ENCODE results near the gene MAGEA2.
"Not testable (repeated sequence)": the region's sequence is repeated elsewhere in the genome, so short reads cannot be mapped to it uniquely, and the experiment has no call there.

Gene MAGEA2

GRCh38 chrX:152733261-152733975 lies 20.2 kb downstream of the MAGEA2 start, which contains the start of the genes CSAG1 and MAGEA12:
CSAG1 (minus strand) TSS chrX:152733721; CDS start chrX:152732460, 1,261 bp downstream.
MAGEA12 (plus strand) TSS chrX:152733757; CDS start chrX:152736162, 2,405 bp downstream.
- FAIRE-seq, result no peak
- DNase-seq (ENCODE audit: insufficient read length), result no peak
- no peak for TF ChIP-seq POLR2AphosphoS5 (IDR thresholded peaks at IDR 0.05; ENCODE audit: low read depth, low read length)
- no peak for TF ChIP-seq TAF1 (IDR thresholded peaks at IDR 0.05; ENCODE audit: borderline replicate concordance, low read depth, low read length)

DNA sequence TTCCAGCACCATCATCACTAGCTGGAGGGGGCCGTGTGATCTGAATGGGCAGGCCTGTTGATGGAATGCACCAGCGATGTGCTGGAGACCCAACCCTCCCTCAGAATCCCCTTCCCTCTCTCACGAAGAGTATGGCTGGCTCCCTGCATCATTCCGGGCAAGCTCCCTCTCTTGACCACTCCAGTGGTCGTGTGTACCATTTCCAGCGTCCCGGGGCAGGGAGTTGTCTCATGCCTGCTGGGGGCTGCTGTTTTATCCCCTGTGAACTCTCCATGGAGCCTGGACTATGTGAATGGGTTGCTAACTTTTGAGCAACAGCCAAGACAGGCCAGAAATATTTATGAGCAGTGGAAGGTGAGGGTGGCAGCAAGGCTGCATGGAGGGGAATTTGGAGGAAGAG lies 28.2 kb downstream of the MAGEA2 start:
- TF ChIP-seq POLR2A (IDR thresholded peaks at IDR 0.05; ENCODE audit: low read depth, low read length) (no peak), POLR2AphosphoS5 (IDR thresholded peaks at IDR 0.05; ENCODE audit: low read depth, low read length) (no peak), TAF1 (IDR thresholded peaks at IDR 0.05; ENCODE audit: borderline replicate concordance, low read depth, low read length) (no peak)
- FAIRE-seq (no peak), DNase-seq (ENCODE audit: insufficient read length) (no peak)

DNA sequence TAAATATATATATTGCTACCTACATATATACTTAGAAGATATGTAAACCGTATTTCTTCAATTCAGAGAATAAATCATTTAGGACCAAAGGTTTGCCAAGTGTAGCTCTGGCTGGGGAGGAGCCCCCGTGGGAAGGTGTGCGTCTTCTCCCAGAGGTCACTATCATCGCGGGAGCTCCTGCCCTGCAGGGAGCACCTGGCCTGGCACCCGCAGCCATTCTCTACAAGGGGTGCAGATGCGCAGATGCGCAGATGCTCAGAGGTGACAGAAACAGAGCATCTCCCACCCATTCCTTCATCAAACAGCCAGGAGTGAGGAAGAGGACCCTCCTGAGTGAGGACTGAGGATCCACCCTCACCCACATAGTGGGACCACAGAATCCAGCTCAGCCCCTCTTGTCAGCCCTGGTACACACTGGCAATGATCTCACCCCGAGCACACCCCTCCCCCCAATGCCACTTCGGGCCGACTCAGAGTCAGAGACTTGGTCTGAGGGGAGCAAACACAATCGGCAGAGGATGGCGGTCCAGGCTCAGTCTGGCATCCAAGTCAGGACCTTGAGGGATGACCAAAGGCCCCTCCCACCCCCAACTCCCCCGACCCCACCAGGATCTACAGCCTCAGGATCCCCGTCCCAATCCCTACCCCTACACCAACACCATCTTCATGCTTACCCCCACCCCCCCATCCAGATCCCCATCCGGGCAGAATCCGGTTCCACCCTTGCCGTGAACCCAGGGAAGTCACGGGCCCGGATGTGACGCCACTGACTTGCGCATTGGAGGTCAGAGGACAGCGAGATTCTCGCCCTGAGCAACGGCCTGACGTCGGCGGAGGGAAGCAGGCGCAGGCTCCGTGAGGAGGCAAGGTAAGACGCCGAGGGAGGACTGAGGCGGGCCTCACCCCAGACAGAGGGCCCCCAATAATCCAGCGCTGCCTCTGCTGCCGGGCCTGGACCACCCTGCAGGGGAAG lies 39.5 kb downstream of the MAGEA2 start, which contains the start of gene MAGEA2B:
MAGEA2B (plus strand) TSS at position 814 of the 973 bp plus-strand sequence. CDS start 2,479 bp downstream, outside the sequence.
- not testable (repeated sequence) for DNase-seq (ENCODE audit: insufficient read length); FAIRE-seq

GRCh38 chrX:152713195-152713594 lies 40.4 kb downstream of the MAGEA2 start:
- DNase-seq (ENCODE audit: insufficient read length), result not testable (repeated sequence)
- peak; percentile 53 for FAIRE-seq

- DNase-seq (ENCODE audit: insufficient read length); FAIRE-seq: not testable (repeated sequence)
Observed at GRCh38 chrX:152709173-152709572, 44.5 kb downstream of the MAGEA2 start, which contains the start of gene CSAG2. CSAG2 (minus strand) TSS chrX:152709273; CDS start chrX:152709112, 161 bp downstream.

GRCh38 chrX:152706500-152706899 lies 47.1 kb downstream of the MAGEA2 start:
- FAIRE-seq; DNase-seq (ENCODE audit: insufficient read length): not testable (repeated sequence)

- DNase-seq (ENCODE audit: insufficient read length); FAIRE-seq: not testable (repeated sequence)
Observed at GRCh38 chrX:152700390-152700789, 53.3 kb downstream of the MAGEA2 start.
